ENCODE measurements around the gene NOC4L.

NOC4L gene

DNA sequence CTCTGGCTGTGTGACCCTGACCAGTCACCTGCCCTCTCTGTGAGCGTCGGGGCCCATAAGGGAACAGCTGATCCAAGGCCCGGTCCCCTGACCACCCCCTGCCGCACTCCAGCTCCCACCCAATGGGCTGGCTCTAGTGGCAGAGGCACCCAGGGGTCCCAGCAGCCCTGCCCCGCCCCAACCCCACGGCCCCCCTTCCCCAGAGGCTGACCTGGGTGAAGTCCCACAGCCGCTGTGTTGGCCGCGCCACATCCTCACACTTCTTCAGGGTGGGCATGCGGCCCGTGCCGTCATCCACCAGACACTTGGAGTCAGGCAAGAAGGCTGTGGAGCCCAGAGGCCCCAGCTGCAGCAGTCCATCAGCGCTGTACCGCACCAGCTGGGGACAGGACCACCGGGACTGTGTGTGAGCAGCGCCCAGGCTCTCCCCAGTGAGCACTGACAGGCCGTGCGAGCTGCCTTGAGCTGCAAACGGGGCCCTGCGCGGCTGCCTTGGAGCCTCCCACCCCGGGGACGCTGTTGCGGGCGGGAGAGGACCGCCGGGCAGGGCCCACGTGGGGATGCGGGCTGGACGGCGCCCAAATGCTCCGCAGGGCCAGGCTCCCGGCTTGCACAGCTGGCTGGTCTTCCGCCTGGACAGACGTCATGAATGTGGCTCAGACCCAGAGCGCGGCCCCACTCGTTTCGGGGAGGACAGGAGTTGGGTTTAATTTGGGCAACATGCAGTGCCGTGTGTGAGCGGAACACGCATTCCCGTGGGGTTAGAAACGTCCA is 53.5 kb downstream of the NOC4L start:
- no peak for DNase-seq (ENCODE audit: low spot score)

GRCh38 chr12:132199101-132199500 is 54.8 kb downstream of the NOC4L start:
- no peak for DNase-seq (ENCODE audit: low spot score)

GRCh38 chr12:132199526-132200319 is 55.5 kb downstream of the NOC4L start:
- no peak for DNase-seq (ENCODE audit: low spot score)

DNA sequence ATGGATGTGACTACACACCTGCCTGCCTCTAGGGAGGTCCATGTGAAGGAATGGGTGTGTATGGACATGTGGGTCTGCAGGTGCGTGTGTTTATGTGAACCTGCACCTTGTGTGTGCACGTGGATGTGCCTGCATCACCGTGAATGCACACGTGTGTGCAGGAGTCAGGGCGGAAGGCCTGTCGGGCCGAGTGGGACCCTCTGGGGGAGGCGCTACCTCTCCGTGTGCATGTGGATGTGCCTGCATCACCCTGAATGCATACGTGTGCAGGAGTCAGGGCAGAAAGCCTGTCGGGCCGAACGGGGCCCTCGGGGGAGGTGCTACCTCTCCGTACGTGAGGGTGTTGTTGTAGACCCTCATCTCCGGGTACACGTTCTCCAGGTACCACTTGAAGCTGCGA is 56.5 kb downstream of the NOC4L start:
- DNase-seq (ENCODE audit: low spot score), result no peak

DNA sequence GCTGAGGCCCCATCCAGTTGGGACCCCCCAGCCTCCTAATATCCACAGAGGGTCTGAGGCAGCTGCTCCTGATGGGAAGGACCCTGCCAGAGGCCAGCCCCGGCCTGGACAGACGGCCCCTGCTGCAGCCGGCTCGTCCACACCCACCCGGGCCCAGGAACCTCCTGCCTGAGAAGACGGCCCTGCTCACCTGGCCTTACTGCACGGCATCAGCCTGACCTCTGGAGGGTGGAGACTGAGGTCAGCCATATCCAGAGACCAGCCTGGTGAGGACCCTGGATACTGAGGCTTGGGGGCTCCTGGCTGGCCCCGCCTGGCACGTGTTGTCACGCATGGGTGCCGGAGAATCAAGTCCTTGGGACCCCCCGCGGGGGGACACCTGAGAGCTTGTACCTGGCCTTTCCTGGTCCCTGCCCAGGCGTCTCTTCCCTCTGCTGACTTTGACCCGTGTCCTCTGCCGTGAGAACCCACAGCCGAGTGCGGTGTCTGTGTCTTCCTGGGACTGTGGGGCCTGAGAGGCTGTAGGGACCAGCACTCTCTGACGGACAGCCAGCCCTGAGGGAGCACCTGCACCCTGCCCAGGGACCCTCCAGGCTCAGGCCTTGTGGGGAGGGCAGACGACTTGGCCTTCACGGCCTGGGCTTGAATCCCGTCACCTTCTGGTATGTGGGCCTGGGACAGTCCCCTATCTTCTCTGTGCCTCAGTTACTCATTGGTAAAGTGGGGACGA is 57.3 kb downstream of the NOC4L start:
- no peak for DNase-seq (ENCODE audit: low spot score)
